ENCODE measurements around the gene THUMPD1. TPM values are rescaled to one million over a fixed set of nuclear protein-coding genes. Genes with fewer than 3 reads are reported as not detected.

The THUMPD1 gene
- total RNA-seq, 4 donors from 2014 or later = 42.0 to 61.7 (median 53.8) TPM

GRCh38 chr16:20744922-20745440 is 3.4 kb upstream of the THUMPD1 start:
- Histone ChIP-seq H3K27me3 (no peaks in the 10 kb centered on the region), H3K4me3 (no peak overlapping the region), H3K36me3 (no peaks in the 10 kb centered on the region), H3K9me3 (no peaks in the 10 kb centered on the region), H3K27ac (no peak overlapping the region), H3K4me1 (peaks cover 6 to 8% of the 10 kb centered on the region in 2 donors)
- TF ChIP-seq CTCF (IDR thresholded peaks at IDR 0.05 in 4 of 5, conservative IDR thresholded peaks at IDR 0.05 in 1 of 5) = no peak
- DNase-seq = no peak
- ATAC-seq = no peak
- in situ Hi-C loops (cut with MboI; ENCODE audit: low sequenced_read_pairs in 4 of 4) = no loop called here
- intact Hi-C loops (cut with DNase I; ENCODE audit: low total_unique reads) = loop anchor here (5.0 kb wide), 1 partner anchor 157 kb away; the partner anchor contains the start of genes DCUN1D3 and LYRM1

- Histone ChIP-seq H3K9me3 (no peaks in the 10 kb centered on the region), H3K4me3 (no peak overlapping the region), H3K36me3 (peaks cover under 1 to 4% of the 10 kb centered on the region in 2 donors), H3K27ac (peak overlapping the region in 1 of 4 donors; percentile 32), H3K4me1 (peaks cover 12 to 16% of the 10 kb centered on the region in 2 donors), H3K27me3 (no peaks in the 10 kb centered on the region)
- intact Hi-C loops (cut with DNase I; ENCODE audit: low total_unique reads) = loop anchor here (5.0 kb wide), 1 partner anchor 159 kb away; the partner anchor contains the start of genes DCUN1D3 and LYRM1
- no peak for DNase-seq
- no peak for TF ChIP-seq CTCF (IDR thresholded peaks at IDR 0.05 in 4 of 5, conservative IDR thresholded peaks at IDR 0.05 in 1 of 5)
- TF ChIP-seq POLR2A (IDR thresholded peaks at IDR 0.05) = no peak
- in situ Hi-C loops (cut with MboI; ENCODE audit: low sequenced_read_pairs in 4 of 4) = no loop called here
- no peak for ATAC-seq
Observed at GRCh38 chr16:20743591-20743990, 2.0 kb upstream of the THUMPD1 start.

- Histone ChIP-seq H3K9me3 (no peaks in the 10 kb centered on the region), H3K4me3 (peak overlapping the region; percentile 97 to 100 (median 99)), H3K36me3 (peaks cover 6 to 28% of the 10 kb centered on the region in 2 donors), H3K4me1 (peaks cover 12 to 16% of the 10 kb centered on the region in 2 donors), H3K27me3 (no peaks in the 10 kb centered on the region), H3K27ac (peak overlapping the region; percentile 98 to 100 (median 98))
- in situ Hi-C loops (cut with MboI; ENCODE audit: low sequenced_read_pairs in 4 of 4) = no loop called here
- ATAC-seq (peak; percentile 88 to 91), DNase-seq (peak; percentile 76 to 85)
- no peak for TF ChIP-seq CTCF (IDR thresholded peaks at IDR 0.05 in 4 of 5, conservative IDR thresholded peaks at IDR 0.05 in 1 of 5)
- no peak for TF ChIP-seq POLR2A (IDR thresholded peaks at IDR 0.05)
- intact Hi-C loops (cut with DNase I; ENCODE audit: low total_unique reads) = loop anchor here (1.0 to 5.0 kb wide), 2 partner anchors 65 to 161 kb away; partner anchors contain the start of genes DCUN1D3, ERI2, LYRM1 and REXO5
Observed at GRCh38 chr16:20740901-20741521, 607 bp downstream of the THUMPD1 start.

GRCh38 chr16:20740007-20740883 is 1.4 kb downstream of the THUMPD1 start:
- in situ Hi-C loops (cut with MboI; ENCODE audit: low sequenced_read_pairs in 4 of 4) = no loop called here

More at GRCh38 chr16:20740007-20740883, 1.4 kb downstream of the THUMPD1 start:
- Histone ChIP-seq H3K9me3 (no peaks in the 10 kb centered on the region), H3K27ac (peak overlapping the region; percentile 98 to 100 (median 98)), H3K36me3 (peaks cover 6 to 35% of the 10 kb centered on the region in 2 donors), H3K27me3 (no peaks in the 10 kb centered on the region), H3K4me3 (peak overlapping the region; percentile 97 to 100 (median 99)), H3K4me1 (peaks cover 12 to 16% of the 10 kb centered on the region in 2 donors)
- DNase-seq = no peak
- TF ChIP-seq POLR2A (IDR thresholded peaks at IDR 0.05) (no peak), CTCF (IDR thresholded peaks at IDR 0.05 in 4 of 5, conservative IDR thresholded peaks at IDR 0.05 in 1 of 5) (peak in 1 of 5 experiments; percentile 21)
- ATAC-seq = no peak
- intact Hi-C loops (cut with DNase I; ENCODE audit: low total_unique reads) = loop anchor here (5.0 kb wide), 1 partner anchor 162 kb away; the partner anchor contains the start of genes DCUN1D3 and LYRM1

Measured in gastrocnemius medialis (tissue), 4 donors.